Gastroesophageal sphincter (tissue), 3 donors: ENCODE data around the gene GRIP2.

ENCODE experiments used
- POLR2A ChIP-seq, 2 donors: fragments of 450-650 bp; IDR thresholded peaks; one replicate each; pipeline ENCODE4 v1.6.1; 2017; ENCODE audit warnings: antibody characterized with exemption in 2 of 2, mild to moderate bottlenecking in 2 of 2, moderate library complexity in 1 of 2
- POLR2AphosphoS5 ChIP-seq: sonication (generic); formaldehyde crosslinking; IDR thresholded peaks from one replicate; pipeline ENCODE4 v1.6.1; 2017; ENCODE audit warnings: antibody characterized with exemption
- TF ChIP-seq, protein P1 (sequence below), 4 experiments: fragments of 200-600 bp in 2 of 4; fragments of 450-650 bp in 2 of 4; sonication (generic) in 1 of 4; IDR thresholded peaks; one replicate each; pipeline ENCODE4 v1.5.1; 2017 to 2019; ENCODE audit warnings: antibody characterized with exemption in 4 of 4, mild to moderate bottlenecking in 2 of 4, moderate library complexity in 2 of 4

- TF ChIP-seq, protein P1, sequence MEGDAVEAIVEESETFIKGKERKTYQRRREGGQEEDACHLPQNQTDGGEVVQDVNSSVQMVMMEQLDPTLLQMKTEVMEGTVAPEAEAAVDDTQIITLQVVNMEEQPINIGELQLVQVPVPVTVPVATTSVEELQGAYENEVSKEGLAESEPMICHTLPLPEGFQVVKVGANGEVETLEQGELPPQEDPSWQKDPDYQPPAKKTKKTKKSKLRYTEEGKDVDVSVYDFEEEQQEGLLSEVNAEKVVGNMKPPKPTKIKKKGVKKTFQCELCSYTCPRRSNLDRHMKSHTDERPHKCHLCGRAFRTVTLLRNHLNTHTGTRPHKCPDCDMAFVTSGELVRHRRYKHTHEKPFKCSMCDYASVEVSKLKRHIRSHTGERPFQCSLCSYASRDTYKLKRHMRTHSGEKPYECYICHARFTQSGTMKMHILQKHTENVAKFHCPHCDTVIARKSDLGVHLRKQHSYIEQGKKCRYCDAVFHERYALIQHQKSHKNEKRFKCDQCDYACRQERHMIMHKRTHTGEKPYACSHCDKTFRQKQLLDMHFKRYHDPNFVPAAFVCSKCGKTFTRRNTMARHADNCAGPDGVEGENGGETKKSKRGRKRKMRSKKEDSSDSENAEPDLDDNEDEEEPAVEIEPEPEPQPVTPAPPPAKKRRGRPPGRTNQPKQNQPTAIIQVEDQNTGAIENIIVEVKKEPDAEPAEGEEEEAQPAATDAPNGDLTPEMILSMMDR (IDR thresholded peaks at IDR 0.05): no peak
- TF ChIP-seq POLR2AphosphoS5: no peak
- TF ChIP-seq POLR2A (IDR thresholded peaks at IDR 0.05): no peak
These were observed 20.0 kb downstream of the GRIP2 start for GRCh38 chr3:14520149-14520548.
